AG04450 (cell line): ENCODE measurements around the gene SETD7. TPM values are rescaled to one million over a fixed set of nuclear protein-coding genes. Genes with fewer than 3 reads are reported as not detected.

ENCODE experiments used
- CTCF ChIA-PET: fragments of 300-600, 350-600 bp; formaldehyde crosslinking; extraction: SDS; loops from one replicate; lab custom pipeline; 2022; ENCODE audit warnings: antibody characterized with exemption, inconsistent platforms; lab: Charles Lee
- POLR2A ChIA-PET: fragments of 350-600 bp; formaldehyde crosslinking; extraction: SDS; loops from one replicate; lab custom pipeline; 2021; ENCODE audit warnings: antibody characterized with exemption, inconsistent platforms; lab: Yijun Ruan, JAX
- DNase-seq: peaks from one replicate; pipeline ENCODE4 v3.0.0-alpha.2; 2011; ENCODE audit warnings: low read depth, low spot score
- H3K27ac ChIP-seq: one replicate; pipeline ENCODE4 v1.5.1; 2012; ENCODE audit warnings: low read depth, low read length, control low read depth
- H3K27me3 ChIP-seq: one replicate; pipeline ENCODE4 v1.6.0; 2012; ENCODE audit warnings: low read length; ENCODE audit not compliant: control insufficient read depth, insufficient read depth
- H3K4me3 ChIP-seq: 2 replicates; pipeline ENCODE4 v1.5.1; 2011; ENCODE audit warnings: mild to moderate bottlenecking, low read depth, low read length, control low read depth
- H3K9me3 ChIP-seq: 2 replicates; pipeline ENCODE4 v1.5.1; 2012; ENCODE audit warnings: low read length; ENCODE audit not compliant: control insufficient read depth, insufficient read depth
- polyA plus RNA-seq: library from polyadenylated mRNA; depleted of rRNA; stranded (reverse); fragments of >200 nt; gene quantifications from 2 replicates; pipeline ENCODE4 v1.2.3, GENCODE V29; 2011
- TF ChIP-seq, protein P1 (sequence below): IDR thresholded peaks from 2 replicates; pipeline ENCODE4 v1.5.1; 2011; ENCODE audit warnings: low read depth, low read length, control low read depth, inconsistent platforms

SETD7 gene
- polyA plus RNA-seq, 1 experiment, result 21.5 TPM

DNA sequence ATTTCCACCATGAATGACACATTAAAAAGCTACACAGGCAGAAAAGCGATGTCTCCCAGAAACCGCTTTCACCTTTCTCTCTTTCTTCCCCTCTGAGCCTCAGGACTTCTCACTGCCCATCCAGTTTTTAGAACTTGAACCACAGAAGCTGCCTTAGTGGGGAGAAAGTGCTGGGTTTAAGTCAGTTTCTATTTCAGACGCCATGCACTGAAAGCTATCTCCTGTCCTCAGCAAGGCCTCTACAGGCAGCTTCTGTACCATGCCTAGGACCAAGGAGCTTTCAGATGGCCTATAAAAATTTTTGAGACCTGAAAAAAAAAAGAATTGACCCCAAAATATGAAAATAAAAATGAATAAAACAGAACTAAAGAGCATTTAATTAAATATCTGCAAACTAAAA, 67.6 kb downstream of the SETD7 start:
- no peak overlapping the region for H3K4me3 ChIP-seq
- no peaks in the 10 kb centered on the region for H3K27me3 ChIP-seq
- ChIA-PET POLR2A (no interaction called here), CTCF (interaction anchor here (0.6 to 3.0 kb wide), 2 partner anchors 9 to 10 kb away, joined by 5 to 16 read pairs; no protein-coding TSS in a partner anchor)
- no peak overlapping the region for H3K27ac ChIP-seq
- TF ChIP-seq, protein P1, sequence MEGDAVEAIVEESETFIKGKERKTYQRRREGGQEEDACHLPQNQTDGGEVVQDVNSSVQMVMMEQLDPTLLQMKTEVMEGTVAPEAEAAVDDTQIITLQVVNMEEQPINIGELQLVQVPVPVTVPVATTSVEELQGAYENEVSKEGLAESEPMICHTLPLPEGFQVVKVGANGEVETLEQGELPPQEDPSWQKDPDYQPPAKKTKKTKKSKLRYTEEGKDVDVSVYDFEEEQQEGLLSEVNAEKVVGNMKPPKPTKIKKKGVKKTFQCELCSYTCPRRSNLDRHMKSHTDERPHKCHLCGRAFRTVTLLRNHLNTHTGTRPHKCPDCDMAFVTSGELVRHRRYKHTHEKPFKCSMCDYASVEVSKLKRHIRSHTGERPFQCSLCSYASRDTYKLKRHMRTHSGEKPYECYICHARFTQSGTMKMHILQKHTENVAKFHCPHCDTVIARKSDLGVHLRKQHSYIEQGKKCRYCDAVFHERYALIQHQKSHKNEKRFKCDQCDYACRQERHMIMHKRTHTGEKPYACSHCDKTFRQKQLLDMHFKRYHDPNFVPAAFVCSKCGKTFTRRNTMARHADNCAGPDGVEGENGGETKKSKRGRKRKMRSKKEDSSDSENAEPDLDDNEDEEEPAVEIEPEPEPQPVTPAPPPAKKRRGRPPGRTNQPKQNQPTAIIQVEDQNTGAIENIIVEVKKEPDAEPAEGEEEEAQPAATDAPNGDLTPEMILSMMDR, result no peak
- H3K9me3 ChIP-seq, result no peaks in the 10 kb centered on the region
- DNase-seq, result no peak

DNA sequence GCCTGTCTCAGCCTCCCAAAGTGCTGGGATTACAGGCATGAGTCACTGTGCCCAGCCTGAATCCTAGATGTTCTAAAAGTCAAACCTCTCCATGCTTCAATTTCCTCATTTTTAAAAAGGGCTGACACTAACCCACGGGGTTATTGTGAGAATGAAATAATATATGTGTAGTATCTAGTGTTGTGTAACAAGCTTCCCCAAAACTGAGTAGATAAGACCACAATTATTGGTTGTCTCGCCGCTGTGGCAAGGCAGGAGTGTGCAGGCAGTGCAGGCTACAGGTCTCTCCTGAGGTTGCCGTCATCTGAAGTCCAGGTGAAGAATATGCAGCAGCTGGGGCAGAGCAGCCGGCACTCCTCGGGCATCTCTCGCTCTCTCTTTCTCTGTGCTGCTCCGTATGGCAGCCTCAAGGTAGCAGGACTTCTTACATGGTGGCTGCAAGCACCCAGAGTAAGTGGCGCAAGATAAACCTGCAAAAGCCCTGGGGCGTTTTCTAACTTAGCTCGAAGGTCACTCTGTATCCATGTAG, 71.2 kb downstream of the SETD7 start:
- no peak for DNase-seq
- Histone ChIP-seq H3K9me3 (no peaks in the 10 kb centered on the region), H3K4me3 (no peak overlapping the region), H3K27me3 (no peaks in the 10 kb centered on the region), H3K27ac (no peak overlapping the region)
- POLR2A ChIA-PET, result interaction anchor here (0.7 kb wide), 1 partner anchor 440 kb away, joined by 3 read pairs; no protein-coding TSS in a partner anchor
- CTCF ChIA-PET, result interaction anchor here (0.9 to 1.4 kb wide), 2 partner anchors 10 to 13 kb away, joined by 3 read pairs; no protein-coding TSS in a partner anchor
- TF ChIP-seq, protein P1, result no peak

DNA sequence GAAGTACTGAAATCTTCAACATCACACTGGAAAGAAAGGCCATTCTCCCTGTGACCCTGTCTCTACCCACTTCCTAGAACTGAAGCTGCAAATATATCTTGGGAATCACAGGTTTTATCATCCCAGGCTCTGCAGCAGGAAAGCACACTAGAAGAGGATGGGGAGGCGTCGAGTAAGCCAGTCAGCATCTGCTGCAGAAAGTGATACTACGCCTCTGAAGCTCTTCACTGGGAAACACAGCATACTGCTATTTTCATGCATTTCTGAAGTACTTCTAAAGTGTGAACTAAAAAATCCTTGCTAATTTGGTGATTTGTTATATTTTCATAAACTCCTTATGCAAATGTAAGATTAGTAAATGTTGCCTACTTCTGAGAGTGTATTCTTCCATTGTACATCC, 73.0 kb downstream of the SETD7 start:
- no peaks in the 10 kb centered on the region for H3K9me3 ChIP-seq
- H3K27me3 ChIP-seq, result no peaks in the 10 kb centered on the region
- H3K27ac ChIP-seq, result no peak overlapping the region
- ChIA-PET CTCF (interaction anchor here (2.8 kb wide), 1 partner anchor 15 kb away, joined by 14 read pairs; no protein-coding TSS in a partner anchor), POLR2A (interaction anchor here (0.6 kb wide), 1 partner anchor 20 kb away, joined by 3 read pairs; no protein-coding TSS in a partner anchor)
- H3K4me3 ChIP-seq, result no peak overlapping the region
- DNase-seq, result no peak
- TF ChIP-seq, protein P1, result no peak

DNA sequence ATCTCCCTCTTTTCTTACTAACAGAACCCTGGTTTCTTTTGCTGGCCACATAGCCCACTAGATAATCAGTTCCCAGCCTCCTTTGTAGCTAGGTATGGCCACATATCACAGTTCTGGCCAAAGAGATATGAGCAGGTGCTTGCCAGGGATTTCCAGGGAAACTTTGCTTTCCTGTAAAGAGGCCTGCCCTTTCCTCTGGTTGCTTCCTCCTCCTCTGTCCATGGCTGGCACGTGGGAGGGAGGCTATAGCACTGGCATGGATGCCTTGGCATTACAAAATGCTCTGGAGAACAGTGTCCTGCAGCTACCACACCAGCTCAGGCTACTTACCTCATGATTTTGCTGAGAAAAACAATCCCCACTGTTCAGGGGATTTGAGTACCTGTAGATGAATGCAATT, 74.6 kb downstream of the SETD7 start:
- Histone ChIP-seq H3K27ac (no peak overlapping the region), H3K9me3 (no peaks in the 10 kb centered on the region), H3K4me3 (no peak overlapping the region), H3K27me3 (no peaks in the 10 kb centered on the region)
- DNase-seq, result no peak
- CTCF ChIA-PET, result interaction anchor here (2.8 kb wide), 1 partner anchor 16 kb away, joined by 14 read pairs; no protein-coding TSS in a partner anchor
- POLR2A ChIA-PET, result no interaction called here
- TF ChIP-seq, protein P1, result no peak

DNA sequence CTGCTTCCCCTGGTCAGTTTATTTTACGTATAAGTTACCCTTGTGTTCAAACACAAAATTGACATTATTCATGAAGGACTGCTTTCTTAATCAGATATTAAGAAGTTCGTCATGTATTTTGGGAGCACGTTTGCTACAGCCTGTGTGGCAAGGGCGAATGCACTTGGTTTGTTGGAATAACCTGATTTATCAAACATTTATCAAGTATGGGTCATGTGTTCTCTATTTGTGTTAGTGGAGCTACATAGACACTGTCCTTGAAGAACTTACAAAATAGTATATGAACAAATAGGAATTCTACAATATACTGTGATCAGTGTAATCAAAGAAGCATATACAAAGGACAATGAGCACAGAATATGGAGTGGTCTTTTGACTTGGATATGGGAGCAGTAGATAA, 79.7 kb downstream of the SETD7 start:
- TF ChIP-seq, protein P1, result no peak
- ChIA-PET POLR2A (no interaction called here), CTCF (interaction anchor here (1.2 to 3.6 kb wide), 2 partner anchors 20 to 21 kb away, joined by 3 to 23 read pairs; no protein-coding TSS in a partner anchor)
- H3K27me3 ChIP-seq, result no peaks in the 10 kb centered on the region
- DNase-seq, result no peak
- peaks cover 2% of the 10 kb centered on the region; the same call in 1 of the 2 replicates for H3K9me3 ChIP-seq
- no peak overlapping the region for H3K4me3 ChIP-seq
- no peak overlapping the region for H3K27ac ChIP-seq
